AML-193 (cell line): ENCODE data around the gene PSEN1.
"Not testable (repeated sequence)": the region's sequence is repeated elsewhere in the genome, so short reads cannot be mapped to it uniquely, and the experiment has no call there.

Source experiments
- DNase-seq, 2 experiments: peaks; one replicate each; lab custom pipeline; 2025; lab: John Stamatoyannopoulos, UW

Gene PSEN1

GRCh38 chr14:73166399-73166798 lies 30.1 kb downstream of the PSEN1 start:
- DNase-seq: no peak

- no peak for DNase-seq
Measured at GRCh38 chr14:73167727-73168126, 31.4 kb downstream of the PSEN1 start.

GRCh38 chr14:73168274-73168673 lies 32.0 kb downstream of the PSEN1 start:
- no peak for DNase-seq

GRCh38 chr14:73168691-73169090 lies 32.4 kb downstream of the PSEN1 start:
- no peak for DNase-seq

GRCh38 chr14:73169855-73170254 lies 33.5 kb downstream of the PSEN1 start:
- not testable (repeated sequence) for DNase-seq

- no peak for DNase-seq
Measured at GRCh38 chr14:73170686-73171085, 34.4 kb downstream of the PSEN1 start.

- DNase-seq: no peak
Measured at GRCh38 chr14:73172500-73172899, 36.2 kb downstream of the PSEN1 start.

- peak; percentile 64 to 65 for DNase-seq
Measured at GRCh38 chr14:73173092-73173735, 36.9 kb downstream of the PSEN1 start.

GRCh38 chr14:73176685-73177084 lies 40.4 kb downstream of the PSEN1 start:
- peak; percentile 40 to 58 for DNase-seq

- peak; percentile 88 to 94 for DNase-seq
Measured at GRCh38 chr14:73180385-73180805, 44.1 kb downstream of the PSEN1 start.

GRCh38 chr14:73180969-73181368 lies 44.7 kb downstream of the PSEN1 start:
- DNase-seq: not testable (repeated sequence)

GRCh38 chr14:73188501-73188911 lies 52.2 kb downstream of the PSEN1 start:
- no peak for DNase-seq

GRCh38 chr14:73189651-73190050 lies 53.3 kb downstream of the PSEN1 start:
- DNase-seq: no peak

- DNase-seq: no peak
Measured at GRCh38 chr14:73191441-73191840, 55.1 kb downstream of the PSEN1 start.

GRCh38 chr14:73194306-73194705 lies 58.0 kb downstream of the PSEN1 start:
- DNase-seq: not testable (repeated sequence)

GRCh38 chr14:73198253-73198652 lies 61.9 kb downstream of the PSEN1 start:
- DNase-seq: no peak

- DNase-seq: no peak
Measured at GRCh38 chr14:73203527-73203926, 67.2 kb downstream of the PSEN1 start.

- no peak for DNase-seq
Measured at GRCh38 chr14:73207615-73208014, 71.3 kb downstream of the PSEN1 start.

- no peak for DNase-seq
Measured at GRCh38 chr14:73208390-73208789, 72.1 kb downstream of the PSEN1 start.

GRCh38 chr14:73208846-73209245 lies 72.5 kb downstream of the PSEN1 start:
- DNase-seq: no peak

- no peak for DNase-seq
Measured at GRCh38 chr14:73209953-73210352, 73.6 kb downstream of the PSEN1 start.

GRCh38 chr14:73211251-73212040 lies 75.1 kb downstream of the PSEN1 start:
- no peak for DNase-seq

- DNase-seq: no peak
Measured at GRCh38 chr14:73216030-73216429, 79.7 kb downstream of the PSEN1 start.
